Kidney epithelial cell (primary cell): Measurements from ENCODE around the gene GGT6. TPM values are rescaled to one million over a fixed set of nuclear protein-coding genes. Genes with fewer than 3 reads are reported as not detected.

ENCODE experiments used
- DNase-seq: peaks from one replicate; pipeline ENCODE4 v3.0.0-alpha.2; 2010; ENCODE audit warnings: low read depth
- H3K27me3 ChIP-seq: 2 replicates; pipeline ENCODE4 v1.6.0; 2011; ENCODE audit warnings: low read length; ENCODE audit not compliant: control insufficient read depth, insufficient read depth
- H3K36me3 ChIP-seq: 2 replicates; pipeline ENCODE4 v1.5.1; 2011; ENCODE audit warnings: low read length; ENCODE audit not compliant: control insufficient read depth, insufficient read depth
- H3K4me3 ChIP-seq: 2 replicates; pipeline ENCODE4 v1.5.1; 2011; ENCODE audit warnings: low read depth, mild to moderate bottlenecking, control low read depth, low read length
- CTCF ChIP-seq: IDR thresholded peaks from 2 replicates; pipeline ENCODE4 v1.5.1; 2011; ENCODE audit warnings: mild to moderate bottlenecking, moderate library complexity, low read length, control low read depth, inconsistent platforms; ENCODE audit not compliant: insufficient read depth, poor library complexity, severe bottlenecking
- total RNA-seq: library from RNA; depleted of rRNA; stranded (reverse); fragments of >200 nt; gene quantifications from 2 replicates; pipeline ENCODE4 v1.2.3, GENCODE V29; 2015

GGT6 gene
- total RNA-seq, 1 donor from 2014 or later, result 0.38 TPM

DNA sequence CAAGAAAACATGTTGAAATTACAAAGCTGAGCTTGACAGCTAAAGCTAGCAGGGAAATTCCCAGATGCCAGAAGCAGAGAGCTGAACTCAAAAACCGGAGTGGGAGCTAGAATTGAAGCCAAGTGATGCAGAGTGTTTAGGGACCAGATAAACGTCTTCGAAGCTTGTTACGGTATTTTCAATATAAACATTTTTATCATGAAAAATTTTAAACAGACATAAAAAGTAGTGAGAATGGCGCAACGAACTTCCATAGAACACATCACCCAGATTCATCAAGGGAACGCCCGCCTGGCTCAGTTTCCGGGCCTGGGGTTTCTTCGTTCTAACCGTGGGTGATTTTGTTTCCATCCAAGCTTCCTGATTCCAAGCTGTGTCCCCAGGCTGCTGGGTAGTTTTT, 43.6 kb downstream of the GGT6 start:
- DNase-seq, result no peak
- H3K36me3 ChIP-seq, result no peaks in the 10 kb centered on the region
- no peak overlapping the region for H3K4me3 ChIP-seq
- H3K27me3 ChIP-seq, result no peaks in the 10 kb centered on the region
- no peak for TF ChIP-seq CTCF

DNA sequence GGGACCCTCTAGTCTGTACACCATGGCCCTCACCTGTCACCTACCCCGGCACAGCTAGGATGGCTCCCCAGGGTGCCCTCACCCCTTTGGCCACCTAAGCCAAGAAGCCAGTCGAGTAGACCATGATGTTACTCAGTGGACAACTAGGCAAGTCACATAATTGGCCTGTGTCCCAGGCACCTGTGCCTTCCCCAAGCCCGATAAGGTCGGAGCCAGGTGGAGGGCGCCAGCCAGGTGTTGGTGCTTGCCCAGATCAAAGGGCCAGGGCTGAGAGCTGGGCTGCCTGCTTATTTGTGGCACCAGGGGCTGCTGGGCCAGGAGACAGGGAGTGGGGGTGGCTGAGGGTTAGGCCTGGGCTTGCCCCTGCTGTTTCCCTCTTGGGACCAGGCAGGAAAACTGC, 44.9 kb downstream of the GGT6 start:
- DNase-seq, result no peak

DNA sequence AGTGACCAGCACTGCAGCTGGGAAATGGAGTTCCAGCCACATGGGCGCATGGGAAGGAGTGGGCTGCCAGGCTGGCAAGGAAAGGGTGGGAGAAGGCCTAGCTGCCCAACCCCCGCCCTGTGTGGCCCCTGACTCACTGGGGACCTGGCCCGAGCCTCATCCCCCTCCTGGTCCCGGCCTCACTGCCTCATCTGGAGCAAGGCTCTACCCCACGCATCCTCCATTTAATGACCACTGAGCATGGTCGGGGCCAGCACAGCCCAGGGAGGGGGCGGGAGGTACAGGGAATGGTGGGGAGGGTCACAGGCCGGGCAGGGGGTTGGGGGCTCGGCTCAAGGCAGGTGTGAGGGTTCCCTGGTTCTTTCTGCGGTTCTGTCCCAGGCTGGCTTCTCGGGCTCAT, 45.6 kb downstream of the GGT6 start:
- Histone ChIP-seq H3K27me3 (no peaks in the 10 kb centered on the region), H3K36me3 (no peaks in the 10 kb centered on the region), H3K4me3 (no peak overlapping the region)
- DNase-seq, result no peak
- TF ChIP-seq CTCF, result no peak

More for the DNA sequence above, 44.9 kb downstream of the GGT6 start:
- no peak for TF ChIP-seq CTCF
- H3K36me3 ChIP-seq, result no peaks in the 10 kb centered on the region
- no peaks in the 10 kb centered on the region for H3K27me3 ChIP-seq
- H3K4me3 ChIP-seq, result no peak overlapping the region

DNA sequence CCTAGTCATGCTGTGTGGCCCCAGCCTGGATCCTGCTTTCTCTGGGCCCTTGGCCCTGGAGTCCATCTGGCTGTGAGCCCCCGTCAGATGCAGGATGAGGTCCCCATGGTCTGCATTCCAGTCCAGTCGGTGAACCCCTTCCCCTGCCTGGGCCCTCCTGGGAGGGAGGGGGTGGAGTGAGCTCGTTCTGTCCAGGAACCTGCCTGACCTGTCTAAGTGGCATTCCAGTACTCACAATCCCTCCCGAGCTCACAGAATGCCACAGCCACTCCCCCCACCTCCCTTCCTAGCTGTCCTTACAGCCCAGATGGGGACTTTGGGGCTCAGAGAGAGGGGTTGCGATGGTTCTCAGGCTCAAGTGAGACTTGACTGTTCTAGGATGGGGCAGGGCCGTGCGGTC, 46.2 kb downstream of the GGT6 start:
- no peak for DNase-seq
- H3K27me3 ChIP-seq, result no peaks in the 10 kb centered on the region
- no peak overlapping the region for H3K4me3 ChIP-seq
- TF ChIP-seq CTCF, result no peak
- H3K36me3 ChIP-seq, result no peaks in the 10 kb centered on the region

DNA sequence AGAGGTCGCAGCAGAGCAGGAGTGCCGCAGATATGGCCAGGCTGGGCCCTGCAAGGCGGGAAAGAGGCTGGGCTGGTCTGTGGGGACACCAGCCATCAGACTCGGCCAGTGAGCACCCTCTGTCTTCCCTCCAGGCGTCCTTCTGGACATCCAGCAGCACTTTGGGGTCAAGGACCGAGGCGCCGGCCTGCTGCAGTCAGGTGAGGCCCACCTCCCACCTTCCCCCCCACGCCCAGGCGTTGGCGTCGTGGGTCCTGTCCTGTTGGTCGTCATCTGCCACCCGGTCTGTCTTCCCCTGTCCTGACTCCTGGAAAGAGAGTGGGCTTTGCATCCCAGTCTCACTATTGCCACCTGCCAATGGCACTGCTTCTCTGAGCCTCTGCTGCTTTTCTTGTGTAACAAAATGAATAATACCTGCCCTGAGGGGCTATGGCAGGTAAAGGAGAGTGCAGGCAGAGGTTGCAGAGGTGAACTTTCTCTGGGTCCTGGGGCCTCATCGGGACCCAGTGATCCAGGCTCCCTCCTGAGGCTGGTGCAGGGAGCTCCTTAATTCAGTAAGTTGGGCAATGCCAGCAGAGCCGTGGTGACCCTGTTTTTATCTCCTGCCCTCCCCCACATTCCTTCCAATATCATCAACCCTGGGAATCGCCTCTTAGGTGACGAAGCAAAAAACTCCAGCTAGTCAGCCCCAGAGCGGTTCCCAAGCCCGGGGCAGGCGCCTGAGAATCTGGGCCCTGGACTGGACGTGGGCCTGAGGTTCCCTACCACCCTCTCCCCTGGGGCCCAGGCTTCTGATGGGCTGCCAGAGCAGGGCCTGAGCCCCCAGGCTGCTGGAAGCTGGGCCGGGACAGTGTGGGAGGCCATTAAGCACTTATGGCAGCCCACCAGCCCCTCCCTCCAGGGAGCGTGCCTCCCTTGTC, 47.0 kb downstream of the GGT6 start:
- Histone ChIP-seq H3K4me3 (no peak overlapping the region), H3K36me3 (no peaks in the 10 kb centered on the region), H3K27me3 (no peaks in the 10 kb centered on the region)
- TF ChIP-seq CTCF, result no peak
- no peak for DNase-seq
